Smooth muscle cell (in vitro differentiated cells): Measurements from ENCODE around the gene CFAP74. TPM values are rescaled to one million over a fixed set of nuclear protein-coding genes. Genes with fewer than 3 reads are reported as not detected.

Experiments used
- DNase-seq: peaks from one replicate; lab custom pipeline; 2025; ENCODE audit not compliant: unreplicated experiment; lab: John Stamatoyannopoulos, UW
- H2AFZ ChIP-seq: fragments of 200-600 bp; sonication (generic); 2 replicates; pipeline ENCODE4 v1.6.0; 2016; ENCODE audit warnings: antibody characterized with exemption, low read depth, mild to moderate bottlenecking
- H3F3A ChIP-seq: fragments of 200-600 bp; sonication (generic); 2 replicates; pipeline ENCODE4 v1.6.0; 2017; ENCODE audit warnings: antibody characterized with exemption, low read depth
- H3K27ac ChIP-seq: fragments of 200-600 bp; sonication (generic); 2 replicates; pipeline ENCODE4 v1.5.1; 2016; ENCODE audit warnings: low read depth, mild to moderate bottlenecking
- H3K27me3 ChIP-seq: fragments of 200-600 bp; sonication (generic); 2 replicates; pipeline ENCODE4 v1.6.1; 2016; ENCODE audit warnings: low read depth, mild to moderate bottlenecking
- H3K36me3 ChIP-seq: fragments of 200-600 bp; sonication (generic); 2 replicates; pipeline ENCODE4 v1.5.1; 2016; ENCODE audit warnings: low read depth
- H3K4me1 ChIP-seq: fragments of 200-600 bp; sonication (generic); 2 replicates; pipeline ENCODE4 v1.5.1; 2016; ENCODE audit warnings: low read depth
- H3K4me2 ChIP-seq: fragments of 200-600 bp; sonication (generic); 2 replicates; pipeline ENCODE4 v1.6.0; 2016; ENCODE audit warnings: mild to moderate bottlenecking
- H3K4me3 ChIP-seq: fragments of 200-600 bp; sonication (generic); 2 replicates; pipeline ENCODE4 v1.5.1; 2016; ENCODE audit warnings: mild to moderate bottlenecking
- H3K79me2 ChIP-seq: fragments of 200-600 bp; sonication (generic); 2 replicates; pipeline ENCODE4 v1.6.0; 2016; ENCODE audit warnings: low read depth, mild to moderate bottlenecking
- H3K9ac ChIP-seq: fragments of 200-600 bp; sonication (generic); 2 replicates; pipeline ENCODE4 v1.6.0; 2016; ENCODE audit warnings: low read depth
- H3K9me3 ChIP-seq: fragments of 200-600 bp; sonication (generic); replicated peaks from 2 replicates; pipeline ENCODE4 v1.5.1; 2016; ENCODE audit warnings: low read depth
- H4K20me1 ChIP-seq: fragments of 200-600 bp; sonication (generic); 2 replicates; pipeline ENCODE4 v1.6.0; 2016; ENCODE audit warnings: low read depth
- WGBS: methylation state at CpG from one replicate; pipeline ENCODE4 v1.1.7; 2016; ENCODE audit warnings: low lambda C conversion rate; 5-methylcytosine and 5-hydroxymethylcytosine counted together
- polyA plus RNA-seq: library from polyadenylated mRNA; unstranded; fragments of >200 nt; fragmentation: Nextera tagmentation; extraction: Ambion mirVana; gene quantifications from 2 replicates; pipeline ENCODE4 v1.2.1, GENCODE V29; 2016
- total RNA-seq: library from RNA; depleted of rRNA; stranded (reverse); fragments of >200 nt; gene quantifications from 2 replicates; pipeline ENCODE4 v1.2.3, GENCODE V29; 2014
- TF ChIP-seq, protein P1 (sequence below): fragments of 200-600 bp; sonication (generic); IDR thresholded peaks from 2 replicates; pipeline ENCODE4 v1.5.1; 2017; ENCODE audit warnings: borderline replicate concordance, mild to moderate bottlenecking, antibody characterized with exemption; ENCODE audit not compliant: insufficient read depth, poor library complexity, severe bottlenecking

Gene CFAP74, protein sequence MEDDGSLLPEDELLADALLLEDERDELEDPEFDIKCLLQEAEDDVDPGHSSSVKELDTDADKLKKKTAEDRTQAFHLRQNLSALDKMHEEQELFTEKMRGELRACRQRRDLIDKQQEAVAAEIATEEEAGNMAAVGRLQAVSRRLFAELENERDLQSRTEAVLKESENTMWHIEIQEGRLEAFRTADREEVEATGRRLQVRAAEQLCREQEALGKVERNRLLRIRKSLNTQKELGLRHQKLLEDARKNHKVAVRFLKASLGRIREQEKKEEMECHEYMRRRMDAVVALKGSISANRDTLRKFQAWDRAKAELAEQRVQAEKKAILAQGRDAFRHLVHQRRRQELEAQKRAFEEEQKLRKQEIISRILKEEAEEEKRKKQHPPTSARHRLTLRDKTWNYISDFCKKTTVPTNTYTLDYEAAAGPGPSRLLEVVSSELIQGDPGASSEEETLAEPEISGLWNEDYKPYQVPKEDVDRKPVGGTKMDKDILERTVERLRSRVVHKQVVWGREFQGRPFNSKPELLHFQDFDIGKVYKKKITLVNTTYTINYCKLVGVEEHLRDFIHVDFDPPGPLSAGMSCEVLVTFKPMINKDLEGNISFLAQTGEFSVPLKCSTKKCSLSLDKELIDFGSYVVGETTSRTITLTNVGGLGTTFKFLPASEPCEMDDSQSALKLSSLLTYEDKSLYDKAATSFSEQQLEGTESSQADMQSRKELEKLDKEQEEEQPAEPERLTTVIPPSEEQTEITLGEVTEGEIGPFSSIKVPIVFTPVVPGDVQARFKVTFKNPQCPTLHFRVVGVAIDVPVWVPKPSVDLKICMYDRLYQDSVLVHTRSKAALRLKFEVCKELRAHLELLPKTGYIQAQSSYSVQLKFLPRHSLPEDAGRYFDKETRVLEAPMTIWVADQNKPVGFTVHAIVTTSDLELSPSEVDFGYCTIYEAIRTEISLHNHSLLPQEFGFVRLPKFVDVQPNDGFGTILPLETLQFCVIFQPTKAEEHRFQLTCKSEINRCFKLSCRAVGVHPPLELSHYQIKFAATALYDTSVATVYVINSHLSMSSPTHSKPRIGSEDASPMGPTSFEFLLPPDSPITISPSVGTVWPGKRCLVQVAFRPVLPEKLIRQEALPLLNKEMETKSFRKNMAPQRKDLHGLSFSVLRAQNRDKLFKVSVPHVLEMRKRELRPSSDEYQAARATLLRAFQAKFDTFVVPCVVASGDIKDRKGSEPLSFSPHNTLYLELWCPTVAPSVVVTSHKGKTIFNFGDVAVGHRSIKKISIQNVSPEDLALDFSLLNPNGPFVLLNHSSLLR (N-terminal part only)
- total RNA-seq (0.09 TPM in 1 of 2 replicates, not detected in the other), polyA plus RNA-seq (not detected in 2 replicates)

DNA sequence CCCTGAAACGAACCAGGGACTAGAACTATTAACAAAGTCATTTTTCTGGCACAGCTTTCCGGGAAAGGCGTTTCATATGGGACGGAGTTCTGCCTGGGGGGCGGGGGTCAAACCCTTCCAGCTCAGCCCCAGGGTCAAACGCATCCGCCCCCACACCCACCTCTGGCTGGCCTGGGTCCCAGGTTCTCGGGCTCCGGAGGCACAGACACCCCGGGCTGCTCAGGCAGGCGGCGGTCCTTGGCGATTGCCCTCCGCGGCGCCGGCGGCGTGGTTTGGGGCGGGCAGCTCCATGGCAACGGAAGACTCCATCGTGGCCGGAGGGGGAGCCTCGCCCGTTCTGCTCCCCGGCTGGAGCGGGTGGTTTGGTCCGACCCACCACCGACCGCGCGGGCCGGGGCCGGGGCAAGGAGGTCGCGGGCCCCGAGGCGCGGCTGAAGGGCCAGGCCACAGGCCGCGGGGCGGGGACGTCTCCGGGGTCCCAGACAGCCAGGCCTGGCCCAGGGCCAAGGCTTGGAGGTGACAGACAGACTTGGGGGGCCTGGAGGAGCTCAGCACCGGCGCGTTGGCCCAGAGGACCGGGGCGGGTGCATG, at the start of gene CFAP74:
Gene CFAP74, minus strand, starts transcription at position 246 of the 591 bp plus-strand sequence. CDS start 12,830 bp downstream, outside the sequence.
- Histone ChIP-seq H4K20me1 (no peaks in the 10 kb centered on the region), H3K4me3 (peak within 1 kb of the TSS; percentile 47), H3K36me3 (no peaks in the 10 kb centered on the region), H3F3A (no peaks in the 10 kb centered on the region), H3K4me1 (peaks cover 3% of the 10 kb centered on the region), H3K4me2 (peak within 1 kb of the TSS; percentile 95), H2AFZ (peak within 1 kb of the TSS; percentile 79), H3K9me3 (no peaks in the 10 kb centered on the region), H3K27ac (no peak within 1 kb of the TSS), H3K27me3 (no peaks in the 10 kb centered on the region), H3K79me2 (no peaks in the 10 kb centered on the region), H3K9ac (peak within 1 kb of the TSS; percentile 51)
- WGBS, result 8% methylated on average over 43 of the region's 49 CpGs
- DNase-seq, result peak; percentile 23
- TF ChIP-seq, protein P1, sequence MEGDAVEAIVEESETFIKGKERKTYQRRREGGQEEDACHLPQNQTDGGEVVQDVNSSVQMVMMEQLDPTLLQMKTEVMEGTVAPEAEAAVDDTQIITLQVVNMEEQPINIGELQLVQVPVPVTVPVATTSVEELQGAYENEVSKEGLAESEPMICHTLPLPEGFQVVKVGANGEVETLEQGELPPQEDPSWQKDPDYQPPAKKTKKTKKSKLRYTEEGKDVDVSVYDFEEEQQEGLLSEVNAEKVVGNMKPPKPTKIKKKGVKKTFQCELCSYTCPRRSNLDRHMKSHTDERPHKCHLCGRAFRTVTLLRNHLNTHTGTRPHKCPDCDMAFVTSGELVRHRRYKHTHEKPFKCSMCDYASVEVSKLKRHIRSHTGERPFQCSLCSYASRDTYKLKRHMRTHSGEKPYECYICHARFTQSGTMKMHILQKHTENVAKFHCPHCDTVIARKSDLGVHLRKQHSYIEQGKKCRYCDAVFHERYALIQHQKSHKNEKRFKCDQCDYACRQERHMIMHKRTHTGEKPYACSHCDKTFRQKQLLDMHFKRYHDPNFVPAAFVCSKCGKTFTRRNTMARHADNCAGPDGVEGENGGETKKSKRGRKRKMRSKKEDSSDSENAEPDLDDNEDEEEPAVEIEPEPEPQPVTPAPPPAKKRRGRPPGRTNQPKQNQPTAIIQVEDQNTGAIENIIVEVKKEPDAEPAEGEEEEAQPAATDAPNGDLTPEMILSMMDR, result no peak

DNA sequence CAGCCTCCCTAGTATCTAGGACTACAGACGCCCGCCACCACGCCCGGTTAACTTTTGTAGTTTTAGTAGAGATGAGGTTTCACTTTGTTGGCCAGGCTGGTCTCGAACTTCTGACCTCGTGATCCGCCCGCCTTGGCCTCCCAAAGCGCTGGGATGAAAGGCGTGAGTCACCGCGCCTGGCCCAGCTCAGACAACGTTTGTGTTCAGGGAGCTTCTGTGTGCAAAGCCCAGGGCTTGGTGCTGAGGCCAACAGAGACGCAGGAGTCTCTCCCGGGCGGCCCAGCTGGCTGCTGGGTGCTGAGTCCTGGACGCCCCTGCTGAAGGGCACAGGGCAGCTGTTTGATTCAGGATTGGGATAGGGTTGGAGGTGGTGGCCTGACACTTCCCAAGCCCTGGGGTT, 49.6 kb upstream of the CFAP74 start:
- Histone ChIP-seq H2AFZ (no peak overlapping the region), H3K4me3 (no peak overlapping the region), H3K9ac (no peak overlapping the region), H3K9me3 (no peaks in the 10 kb centered on the region), H3K36me3 (no peaks in the 10 kb centered on the region), H3F3A (no peaks in the 10 kb centered on the region), H4K20me1 (peaks cover 14% of the 10 kb centered on the region), H3K79me2 (no peaks in the 10 kb centered on the region), H3K27me3 (peaks cover 42% of the 10 kb centered on the region), H3K27ac (no peak overlapping the region), H3K4me2 (no peak overlapping the region), H3K4me1 (no peaks in the 10 kb centered on the region)
- no peak for DNase-seq
- 90% methylated on average over 17 of the region's 17 CpGs for WGBS
- TF ChIP-seq, protein P1, result no peak

DNA sequence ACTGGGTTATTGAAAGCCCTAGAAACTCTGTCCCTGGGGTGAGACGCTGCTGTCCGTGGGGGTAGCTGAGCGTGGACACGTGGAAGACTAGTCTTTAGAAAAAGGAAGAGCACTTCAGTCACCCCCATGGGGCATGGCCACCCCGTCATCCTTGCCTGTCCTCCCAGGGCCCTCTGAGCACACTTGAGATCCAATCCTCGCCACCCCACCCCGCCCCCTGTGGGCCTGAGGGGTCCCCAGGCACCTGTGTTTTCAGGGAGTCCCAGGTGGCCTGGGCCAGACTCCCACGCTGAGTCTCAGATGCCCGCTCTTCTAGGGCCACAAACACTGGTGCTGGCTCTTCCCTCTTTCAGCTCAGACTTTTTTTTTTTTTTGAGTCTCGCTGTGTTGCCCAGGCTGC, 49.2 kb upstream of the CFAP74 start:
- Histone ChIP-seq H2AFZ (no peak overlapping the region), H3K9me3 (no peaks in the 10 kb centered on the region), H3K79me2 (no peaks in the 10 kb centered on the region), H3K9ac (no peak overlapping the region), H3K27ac (no peak overlapping the region), H3K4me1 (no peaks in the 10 kb centered on the region), H3K4me2 (no peak overlapping the region), H4K20me1 (peaks cover 14% of the 10 kb centered on the region), H3F3A (no peaks in the 10 kb centered on the region), H3K27me3 (peaks cover 43% of the 10 kb centered on the region), H3K36me3 (no peaks in the 10 kb centered on the region), H3K4me3 (no peak overlapping the region)
- WGBS, result 97% methylated on average over 10 of the region's 10 CpGs
- TF ChIP-seq, protein P1, result no peak
- DNase-seq, result no peak
